IPS DF 4.7 (cell line): ENCODE measurements around the gene PXDN.

Source experiments
- DNase-seq: peaks from one replicate; pipeline ENCODE4 v3.0.0-alpha.2; 2013; ENCODE audit warnings: low spot score; ENCODE audit errors: extremely low read depth

The PXDN gene

GRCh38 chr2:1601067-1601412 is 143.3 kb downstream of the PXDN start:
- no peak for DNase-seq

DNA sequence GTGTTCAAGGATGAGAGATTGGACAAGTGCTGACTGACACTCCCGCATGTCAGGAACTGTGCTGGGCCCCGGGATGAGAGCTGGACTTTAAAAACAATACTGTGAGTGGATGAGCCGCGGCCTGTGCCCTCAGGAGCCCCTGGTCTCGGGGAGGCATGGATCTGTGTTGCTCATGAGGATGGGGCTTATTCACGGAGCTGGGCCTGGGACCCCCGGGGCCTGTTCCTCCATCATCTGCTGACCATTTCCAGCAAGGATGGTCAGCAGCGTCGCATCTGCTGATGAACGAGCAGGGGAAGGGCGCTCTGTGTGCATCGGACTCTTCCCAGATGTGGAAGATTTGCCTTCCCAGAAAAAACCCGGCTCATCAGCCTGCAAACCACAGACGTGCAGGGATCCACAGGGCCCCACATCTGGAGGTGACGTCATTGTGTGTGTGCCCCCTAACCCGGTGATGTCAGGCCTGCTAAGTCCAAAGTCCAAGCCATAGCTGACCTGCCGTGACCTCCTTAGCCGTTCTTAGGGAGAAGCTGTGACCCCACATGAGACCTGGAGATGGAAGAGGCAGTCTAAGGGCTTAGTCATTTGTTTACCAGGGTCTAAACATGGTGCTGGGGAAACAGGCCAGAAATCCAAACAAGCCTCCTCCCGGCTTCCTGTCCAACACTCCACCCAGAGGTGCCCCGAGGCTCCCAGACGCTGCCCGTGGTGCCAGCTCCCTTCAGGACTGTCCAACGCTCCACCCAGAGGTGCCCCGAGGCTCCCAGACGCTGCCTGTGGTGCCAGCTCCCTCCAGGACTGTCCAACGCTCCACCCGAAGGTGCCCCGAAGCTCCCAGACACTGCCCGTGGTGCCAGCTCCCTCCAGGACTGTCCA is 143.9 kb downstream of the PXDN start:
- no peak for DNase-seq

DNA sequence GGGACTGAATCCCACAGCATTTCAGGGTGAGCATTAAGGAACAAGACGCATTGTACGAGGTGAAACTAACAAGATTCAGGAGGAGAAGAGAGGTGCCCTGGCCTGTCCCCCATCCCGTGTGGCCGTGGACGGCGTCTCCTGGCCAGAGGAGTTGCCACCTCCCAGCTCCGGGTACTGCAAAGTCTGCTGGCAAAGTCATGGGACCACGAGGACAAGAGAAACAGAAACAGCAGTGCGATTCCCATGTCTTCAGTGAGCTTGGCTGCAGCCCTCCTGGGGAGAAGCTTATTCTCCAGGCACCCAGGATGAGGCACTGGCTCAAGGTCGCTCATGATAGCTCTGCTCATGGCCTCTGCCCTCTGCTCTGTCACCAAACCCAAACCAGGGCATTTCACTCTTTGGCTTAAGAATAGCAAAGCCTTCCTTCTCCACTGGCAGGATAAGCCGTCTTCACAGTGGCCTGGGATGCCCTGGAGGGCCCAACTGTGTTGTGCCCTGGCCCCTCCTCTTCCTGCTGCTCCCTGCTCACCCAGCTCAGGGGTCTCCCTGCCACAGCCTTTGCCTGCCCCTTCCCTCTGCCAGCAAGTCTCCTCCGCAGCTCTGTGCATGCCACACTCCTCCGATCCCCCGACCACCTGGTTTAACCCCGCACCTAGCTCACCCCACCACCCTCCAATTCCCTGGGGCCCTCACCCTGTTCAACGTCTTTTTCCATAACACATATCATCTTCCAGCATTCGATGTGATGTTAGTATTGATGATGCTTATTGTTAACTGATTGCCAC is 144.8 kb downstream of the PXDN start:
- no peak for DNase-seq

DNA sequence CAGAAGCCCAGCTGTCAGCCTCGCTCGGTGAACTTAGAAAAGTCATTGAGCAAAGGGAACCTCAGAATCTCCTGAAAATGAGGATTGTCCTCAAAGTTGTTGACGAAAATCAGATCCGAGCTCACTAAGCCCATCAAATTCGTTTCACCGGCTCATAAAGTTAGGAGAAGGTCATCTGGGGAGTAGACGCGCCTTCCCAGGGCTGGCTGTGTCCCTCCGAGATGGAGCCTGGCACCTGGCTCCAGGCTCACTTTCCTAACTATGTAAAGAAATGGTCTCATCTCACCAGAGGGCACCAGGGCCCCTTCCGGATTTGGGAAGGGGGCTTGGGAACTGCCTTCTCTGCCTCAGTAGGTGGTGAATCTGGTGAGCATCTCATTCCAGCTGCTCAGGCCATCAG is 145.5 kb downstream of the PXDN start:
- no peak for DNase-seq

DNA sequence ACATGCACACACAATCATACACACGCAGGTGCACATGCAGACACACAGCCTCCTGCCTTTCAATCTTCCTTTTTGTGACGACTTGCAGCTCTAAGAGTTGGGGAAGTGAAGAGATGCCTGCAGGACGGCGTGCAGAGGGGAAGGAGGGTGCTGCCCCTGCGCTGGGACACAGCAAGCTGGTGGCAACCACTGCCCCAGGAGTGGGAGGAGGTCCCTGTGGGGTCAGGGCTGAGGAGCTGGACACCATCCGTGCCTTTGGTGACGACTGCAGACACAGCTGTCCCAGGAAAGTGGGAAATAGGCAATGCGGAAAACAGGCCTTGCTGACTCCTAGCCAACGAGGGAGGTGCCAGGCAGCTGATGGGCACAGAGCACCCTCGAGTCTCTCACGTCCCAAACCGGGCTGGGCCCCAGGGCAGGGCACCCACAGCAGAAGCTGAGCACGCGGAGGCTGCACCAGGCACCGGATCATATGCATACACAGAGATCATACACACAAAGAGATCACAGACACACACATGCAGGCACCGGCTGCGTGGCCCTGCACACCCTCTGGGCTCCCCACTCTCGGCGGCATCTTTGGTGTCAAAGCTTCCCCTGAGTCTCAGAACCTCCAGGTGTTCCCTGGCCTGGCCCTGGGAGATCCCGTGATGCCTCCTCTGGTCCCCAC is 146.1 kb downstream of the PXDN start:
- DNase-seq = no peak

DNA sequence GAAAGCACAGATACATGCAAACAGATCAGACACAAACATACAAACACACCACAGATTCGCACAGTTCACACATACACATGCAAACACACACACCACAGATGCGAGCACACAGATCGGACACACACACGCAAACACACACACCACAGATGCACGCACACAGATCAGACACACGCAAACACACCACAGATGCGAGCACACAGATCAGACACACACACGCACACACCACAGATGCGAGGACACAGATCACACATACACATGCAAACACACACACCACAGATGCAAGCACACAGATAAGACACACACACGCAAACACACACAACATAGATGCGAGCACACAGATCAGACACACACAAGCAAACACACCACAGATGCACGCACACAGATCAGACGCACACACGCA is 149.0 kb downstream of the PXDN start:
- DNase-seq = no peak

DNA sequence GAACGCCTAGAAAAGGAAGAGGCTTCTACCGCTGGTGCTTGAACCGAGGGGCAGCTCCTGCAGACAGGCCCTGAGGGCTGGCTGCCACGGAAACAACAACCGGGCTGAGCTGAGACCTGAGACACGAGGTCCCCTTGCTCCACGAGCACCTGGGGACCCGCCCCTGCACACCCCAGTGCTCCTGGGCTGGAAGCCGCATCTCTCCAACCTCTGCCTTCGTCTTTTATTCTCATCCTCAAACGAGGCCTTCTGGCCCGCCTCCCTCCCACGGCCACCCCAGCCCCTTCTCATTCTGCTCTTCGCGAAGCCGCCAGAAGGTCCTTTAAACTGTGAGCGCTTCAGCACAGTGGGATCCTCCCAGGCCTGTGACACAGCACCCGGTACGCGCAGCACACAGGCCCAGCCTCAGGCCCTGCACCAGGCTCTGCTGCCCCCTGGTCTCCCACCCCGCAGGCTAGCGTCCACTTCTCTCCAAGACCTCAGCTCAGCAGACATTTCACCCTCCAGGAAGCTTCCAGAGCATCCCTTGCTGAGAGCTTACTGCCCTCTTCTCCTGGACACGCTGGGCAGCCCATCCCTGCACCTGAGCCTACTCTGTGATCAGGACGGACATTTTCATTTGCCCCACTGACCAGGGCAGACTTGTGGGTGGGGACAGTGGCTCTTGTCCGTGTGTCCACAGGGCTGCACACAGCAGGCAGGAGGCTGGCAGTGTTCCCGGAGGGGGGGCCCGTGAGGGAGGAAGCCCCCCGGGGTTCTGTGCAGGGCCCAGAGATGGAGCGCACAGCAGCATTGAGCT is 149.7 kb downstream of the PXDN start:
- no peak for DNase-seq

DNA sequence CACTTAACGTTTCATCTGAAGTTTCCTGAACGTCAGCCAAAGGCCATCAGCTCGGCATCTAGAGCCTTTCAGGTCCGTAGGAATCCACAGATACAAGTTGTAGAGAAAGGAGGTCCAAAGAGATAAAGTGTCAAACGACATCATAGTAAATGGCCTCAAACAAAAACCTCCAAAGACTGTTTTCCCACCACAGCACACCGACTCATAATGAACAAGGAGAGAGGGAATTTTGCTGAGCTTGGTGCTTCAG is 150.3 kb downstream of the PXDN start:
- no peak for DNase-seq

DNA sequence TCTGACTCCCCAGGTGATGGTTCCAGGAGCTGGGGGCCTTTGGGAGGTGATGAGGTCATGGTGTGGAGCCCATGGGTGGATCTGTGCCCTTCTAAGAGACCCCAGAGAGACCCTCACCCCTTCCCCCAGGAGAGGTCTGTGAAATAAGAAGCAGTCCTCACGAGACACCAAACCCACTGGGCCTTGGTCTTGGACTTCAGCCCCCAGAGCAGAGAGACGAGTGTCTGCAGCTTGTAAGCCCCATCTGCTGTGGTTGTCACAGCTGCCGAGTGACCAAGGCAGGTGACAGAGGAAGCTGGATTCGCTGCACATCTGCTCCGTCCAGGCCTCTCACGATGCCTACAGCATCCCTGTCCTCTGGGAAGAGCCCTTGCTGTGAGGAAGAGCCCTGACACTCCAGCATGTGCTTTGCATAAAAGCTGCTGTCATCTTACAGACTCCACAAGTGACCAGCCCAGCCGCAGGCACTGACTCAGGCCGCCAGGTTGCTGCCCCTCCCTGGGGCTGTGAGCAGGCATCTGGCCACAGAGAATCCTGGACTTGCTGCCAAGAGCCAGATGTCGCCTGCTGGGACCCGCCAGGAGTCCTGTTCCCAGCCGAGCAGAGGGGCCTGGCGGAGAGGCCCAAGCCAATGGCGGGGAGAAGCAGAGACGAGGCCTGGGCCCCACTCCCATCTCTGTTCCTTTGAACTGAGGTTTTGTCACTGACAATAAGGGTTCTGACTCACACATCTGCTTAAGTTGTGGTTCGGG is 150.8 kb downstream of the PXDN start:
- DNase-seq = no peak

GRCh38 chr2:1591978-1592907 is 152.1 kb downstream of the PXDN start:
- DNase-seq = peak; percentile 30

- DNase-seq = no peak
These were observed 152.9 kb downstream of the PXDN start for GRCh38 chr2:1591461-1591770.

GRCh38 chr2:1590596-1591460 is 153.5 kb downstream of the PXDN start:
- no peak for DNase-seq

- DNase-seq = no peak
These were observed 155.2 kb downstream of the PXDN start for GRCh38 chr2:1588978-1589621.

- DNase-seq = no peak
These were observed 156.0 kb downstream of the PXDN start for GRCh38 chr2:1588051-1588977.

DNA sequence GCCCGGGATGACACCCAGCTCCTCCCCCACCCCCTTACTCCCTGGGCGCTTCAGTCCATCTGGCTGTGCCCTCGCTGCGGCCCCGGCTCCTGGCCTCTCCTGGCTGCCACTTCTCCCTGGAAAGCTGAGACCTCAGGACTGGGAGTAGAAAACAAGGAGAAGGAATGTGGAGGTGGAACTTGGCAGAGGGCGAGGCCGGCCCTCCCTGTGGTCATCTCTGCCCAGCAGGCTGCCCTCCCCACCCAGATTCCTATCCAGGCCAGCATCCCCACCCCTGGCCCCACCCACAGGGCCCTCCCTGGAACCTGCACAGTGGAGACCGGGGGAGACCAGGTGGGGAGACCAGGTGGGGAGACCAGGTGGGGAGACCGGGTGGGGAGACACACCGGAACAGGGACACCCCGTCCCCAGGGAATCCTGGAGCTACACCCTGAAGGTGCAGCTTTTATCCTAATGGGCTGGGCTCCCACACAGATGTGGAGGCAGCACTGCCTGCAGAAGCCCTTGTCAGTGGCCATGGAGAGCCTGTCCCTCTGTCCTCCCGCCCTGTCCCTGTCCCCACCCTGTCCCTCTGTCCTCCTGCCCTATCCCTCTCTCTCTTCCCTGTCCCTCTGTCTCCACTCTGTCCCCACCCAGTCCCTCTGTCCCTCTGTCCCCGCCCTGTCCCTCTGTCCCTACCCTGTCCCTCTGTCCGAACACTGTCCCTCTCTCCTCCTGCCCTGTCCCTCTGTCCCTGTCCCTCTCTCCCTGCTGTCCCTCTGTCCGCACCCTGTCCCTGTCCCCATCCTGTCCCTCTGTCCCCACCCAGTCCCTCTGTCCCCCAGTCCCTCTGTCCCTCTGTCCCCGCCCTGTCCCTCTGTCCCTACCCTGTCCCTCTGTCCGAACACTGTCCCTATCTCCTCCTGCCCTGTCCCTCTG is 157.1 kb downstream of the PXDN start:
- DNase-seq = no peak

- no peak for DNase-seq
These were observed 157.9 kb downstream of the PXDN start for GRCh38 chr2:1586251-1586922.
